ENCODE data around the gene ELL2. TPM values are rescaled to one million over a fixed set of nuclear protein-coding genes. Genes with fewer than 3 reads are reported as not detected.

ELL2 gene
- total RNA-seq, 1 experiment from 2014 or later: 27.5 TPM

DNA sequence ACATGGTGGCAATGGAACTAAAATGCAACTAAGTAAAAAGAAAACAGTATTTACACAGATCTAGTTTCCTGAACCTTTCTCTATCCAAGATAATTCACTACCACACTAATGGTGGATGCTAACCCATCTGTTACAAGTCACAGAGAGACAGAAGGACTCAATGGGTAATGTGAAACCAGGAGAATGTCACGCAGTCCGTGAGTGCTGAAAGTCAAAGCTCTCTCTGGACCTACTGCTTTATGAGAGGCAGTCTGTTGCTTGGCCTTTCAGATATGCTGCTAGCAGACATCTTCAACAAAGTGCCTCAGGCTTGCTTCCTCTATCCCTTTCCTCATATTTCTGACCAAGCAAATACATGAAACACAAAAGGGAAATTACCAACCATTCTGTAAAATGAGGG, 70.2 kb downstream of the ELL2 start:
- Histone ChIP-seq H3K4me2 (ENCODE audit: insufficient read depth, insufficient read length, low read length) (no peak overlapping the region), H2BK15ac (ENCODE audit: low read depth, low read length) (no peak overlapping the region), H3K23ac (ENCODE audit: insufficient read length, low read depth, low read length) (no peak overlapping the region), H3K27me3 (ENCODE audit: insufficient read depth, low read length) (no peaks in the 10 kb centered on the region), H2AK5ac (ENCODE audit: insufficient read length, low read length) (no peak overlapping the region), H2AFZ (ENCODE audit: low read length) (no peak overlapping the region), H3K79me1 (ENCODE audit: insufficient read depth, low read depth, low read length, poor library complexity, severe bottlenecking) (no peaks in the 10 kb centered on the region), H3K27ac (ENCODE audit: insufficient read length, low read depth, low read length) (no peak overlapping the region), H3T11ph (ENCODE audit: low read length) (no peak overlapping the region), H4K8ac (replicated peaks; ENCODE audit: insufficient read length, low read depth, low read length) (no peak overlapping the region), H4K20me1 (ENCODE audit: control insufficient read depth, insufficient read depth, insufficient read length) (no peaks in the 10 kb centered on the region), H3K4ac (ENCODE audit: low read depth, low read length) (no peak overlapping the region), H3K14ac (ENCODE audit: insufficient read depth, low read length) (no peak overlapping the region), H3K23me2 (ENCODE audit: insufficient read length, low read depth, low read length, poor library complexity, severe bottlenecking) (no peaks in the 10 kb centered on the region), H2BK120ac (ENCODE audit: low read depth, low read length, poor library complexity, severe bottlenecking) (no peak overlapping the region), H2BK20ac (ENCODE audit: low read depth, low read length, poor library complexity, severe bottlenecking) (no peak overlapping the region), H4K5ac (ENCODE audit: insufficient read length, low read depth, low read length) (no peak overlapping the region), H3K56ac (ENCODE audit: insufficient read length, low read depth, low read length) (no peak overlapping the region), H3K9ac (ENCODE audit: extremely low read depth, insufficient read length, low read length) (no peak overlapping the region), H3K4me1 (ENCODE audit: insufficient read depth, low read length) (peaks cover 1% of the 10 kb centered on the region; the same call in 1 of the 2 replicates), H2BK12ac (ENCODE audit: insufficient read length, low read depth, low read length) (no peak overlapping the region), H3K9me3 (ENCODE audit: control insufficient read depth, low read depth, low read length) (no peaks in the 10 kb centered on the region), H3K79me2 (ENCODE audit: insufficient read depth, low read length) (no peaks in the 10 kb centered on the region), H2BK5ac (ENCODE audit: insufficient read length, low read length) (no peak overlapping the region), H3K18ac (ENCODE audit: insufficient read length, low read depth, low read length) (no peak overlapping the region), H4K91ac (ENCODE audit: insufficient read length, low read depth, low read length) (no peak overlapping the region)
- Mint-ChIP-seq H3K9me3 (no peaks in the 10 kb centered on the region), H3K27me3 (ENCODE audit: low read depth) (no peaks in the 10 kb centered on the region; the same call in 1 of the 2 replicates), H3K4me1 (peaks cover 21 to 22% of the 10 kb centered on the region in 2 experiments), H3K4me3 (no peak overlapping the region), H3K36me3 (ENCODE audit: insufficient read depth in 1 of 3, low read depth in 3 of 3) (peaks cover 0 to 7% (median 4%) of the 10 kb centered on the region in 3 experiments; a peak in 3 of 7 replicates), H3K27ac (no peak overlapping the region)
- no CpG with 5 or more reads among the region's 2 CpGs for WGBS (ENCODE audit: extremely low coverage, insufficient read length, low lambda C conversion rate)
- DNase-seq: no peak
- TF ChIP-seq, protein P1, sequence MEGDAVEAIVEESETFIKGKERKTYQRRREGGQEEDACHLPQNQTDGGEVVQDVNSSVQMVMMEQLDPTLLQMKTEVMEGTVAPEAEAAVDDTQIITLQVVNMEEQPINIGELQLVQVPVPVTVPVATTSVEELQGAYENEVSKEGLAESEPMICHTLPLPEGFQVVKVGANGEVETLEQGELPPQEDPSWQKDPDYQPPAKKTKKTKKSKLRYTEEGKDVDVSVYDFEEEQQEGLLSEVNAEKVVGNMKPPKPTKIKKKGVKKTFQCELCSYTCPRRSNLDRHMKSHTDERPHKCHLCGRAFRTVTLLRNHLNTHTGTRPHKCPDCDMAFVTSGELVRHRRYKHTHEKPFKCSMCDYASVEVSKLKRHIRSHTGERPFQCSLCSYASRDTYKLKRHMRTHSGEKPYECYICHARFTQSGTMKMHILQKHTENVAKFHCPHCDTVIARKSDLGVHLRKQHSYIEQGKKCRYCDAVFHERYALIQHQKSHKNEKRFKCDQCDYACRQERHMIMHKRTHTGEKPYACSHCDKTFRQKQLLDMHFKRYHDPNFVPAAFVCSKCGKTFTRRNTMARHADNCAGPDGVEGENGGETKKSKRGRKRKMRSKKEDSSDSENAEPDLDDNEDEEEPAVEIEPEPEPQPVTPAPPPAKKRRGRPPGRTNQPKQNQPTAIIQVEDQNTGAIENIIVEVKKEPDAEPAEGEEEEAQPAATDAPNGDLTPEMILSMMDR (conservative IDR thresholded peaks at IDR 0.05): no peak
